Keratinocyte (primary cell): ENCODE data around the gene ARPC1A. TPM values are rescaled to one million over a fixed set of nuclear protein-coding genes. Genes with fewer than 3 reads are reported as not detected.
"Not testable (repeated sequence)": the region's sequence is repeated elsewhere in the genome, so short reads cannot be mapped to it uniquely, and the experiment has no call there.

Experiments used
- DNase-seq: peaks from one replicate; pipeline ENCODE4 v3.0.0-alpha.2; 2011; ENCODE audit warnings: low read depth, missing footprints, low spot score
- FAIRE-seq: peaks from 2 replicates; lab custom pipeline; 2011; peaks lifted over from hg19 to GRCh38; lab: Jason Lieb, UNC
- H2AFZ ChIP-seq: 2 replicates; pipeline ENCODE4 v1.6.0; 2012; ENCODE audit warnings: low read length, control low read depth, inconsistent platforms; ENCODE audit not compliant: control insufficient read depth
- H3K27ac ChIP-seq: 2 replicates; pipeline ENCODE4 v1.5.1; 2011; ENCODE audit warnings: low read length; ENCODE audit not compliant: control insufficient read depth, insufficient read depth
- H3K27me3 ChIP-seq: 3 replicates; pipeline ENCODE4 v1.6.0; 2011; ENCODE audit warnings: low read length; ENCODE audit not compliant: control insufficient read depth, insufficient read depth; ENCODE audit errors: extremely low read depth
- H3K36me3 ChIP-seq, 2 experiments: 2 replicates in 1 of 2; 3 replicates in 1 of 2; pipeline ENCODE4 v1.5.1; 2011; ENCODE audit warnings: low read length in 2 of 2, mild to moderate bottlenecking in 1 of 2; ENCODE audit not compliant: control insufficient read depth in 2 of 2, insufficient read depth in 2 of 2; ENCODE audit errors: extremely low read depth in 1 of 2
- H3K4me1 ChIP-seq: 3 replicates; pipeline ENCODE4 v1.5.1; 2011; ENCODE audit warnings: low read length; ENCODE audit not compliant: control insufficient read depth, insufficient read depth; ENCODE audit errors: extremely low read depth
- H3K4me2 ChIP-seq: 3 replicates; pipeline ENCODE4 v1.6.0; 2011; ENCODE audit warnings: low read depth, low read length; ENCODE audit not compliant: control insufficient read depth, insufficient read depth; ENCODE audit errors: extremely low read depth
- H3K4me3 ChIP-seq, 3 experiments: fragments of 200-600 bp in 1 of 3; sonication (generic) in 1 of 3; 2 replicates in 2 of 3; 3 replicates in 1 of 3; pipeline ENCODE4 v1.5.1; 2011 to 2016; ENCODE audit warnings: low read length in 3 of 3, mild to moderate bottlenecking in 3 of 3, control low read depth in 2 of 3, inconsistent platforms in 1 of 3, low read depth in 1 of 3, mixed read lengths in 1 of 3, mixed run types in 1 of 3, moderate library complexity in 1 of 3; ENCODE audit not compliant: control insufficient read depth in 2 of 3, insufficient read depth in 2 of 3; ENCODE audit errors: extremely low read depth in 1 of 3
- H3K79me2 ChIP-seq: 2 replicates; pipeline ENCODE4 v1.6.0; 2012; ENCODE audit warnings: low read length; ENCODE audit not compliant: control insufficient read depth, insufficient read depth
- H3K9ac ChIP-seq: 3 replicates; pipeline ENCODE4 v1.6.0; 2011; ENCODE audit warnings: low read length; ENCODE audit not compliant: control insufficient read depth, insufficient read depth; ENCODE audit errors: extremely low read depth
- H3K9me1 ChIP-seq: 3 replicates; pipeline ENCODE4 v1.6.0; 2011; ENCODE audit warnings: low read length; ENCODE audit not compliant: control insufficient read depth, insufficient read depth; ENCODE audit errors: extremely low read depth
- H3K9me3 ChIP-seq: 2 replicates; pipeline ENCODE4 v1.5.1; 2012; ENCODE audit warnings: low read depth, low read length; ENCODE audit not compliant: control insufficient read depth
- H4K20me1 ChIP-seq: 3 replicates; pipeline ENCODE4 v1.6.0; 2011; ENCODE audit warnings: low read length; ENCODE audit not compliant: control insufficient read depth, insufficient read depth; ENCODE audit errors: extremely low read depth
- CTCF ChIP-seq, 3 experiments: IDR thresholded peaks in 1 of 3; conservative IDR thresholded peaks in 1 of 3; optimal IDR thresholded peaks in 1 of 3; 2 replicates in 2 of 3; 3 replicates in 1 of 3; pipeline versions ENCODE3 to v1.5.1; 2011; ENCODE audit warnings: low read length in 3 of 3, mild to moderate bottlenecking in 3 of 3, moderate library complexity in 2 of 3, control low read depth in 1 of 3, inconsistent platforms in 1 of 3; ENCODE audit not compliant: insufficient read depth in 2 of 3; ENCODE audit errors: extremely low read depth in 1 of 3
- EZH2 ChIP-seq: IDR thresholded peaks from one replicate; pipeline ENCODE4 v1.6.1; 2012; ENCODE audit warnings: inconsistent platforms, mild to moderate bottlenecking, low read length, moderate library complexity
- dilution Hi-C: fragments of 300-500 bp; cut with MboI; formaldehyde crosslinking; loops from one replicate; pipeline ENCODE4 v1.7.0; 2020; ENCODE audit warnings: low sequenced_read_pairs; ENCODE audit not compliant: extremely low pct_ligation_motif_present
- polyA plus RNA-seq, 5 experiments: library from polyadenylated mRNA; depleted of rRNA in 3 of 5; stranded (reverse) in 3 of 5; stranded (forward) in 1 of 5; unstranded in 1 of 5; fragments of >200 nt; gene quantifications; 1 replicate in 1 of 5; 2 replicates in 3 of 5; 3 replicates in 1 of 5; pipeline versions ENCODE4 v1.2.1 to v1.2.3, GENCODE V29; 2011 to 2012; ENCODE audit warnings: missing spikeins in 2 of 5, low read depth in 1 of 5, low replicate concordance in 1 of 5

The ARPC1A gene
- polyA plus RNA-seq, 1 donor (not counting 4 experiments of a cell fraction or from before 2014, with no cell fraction given): 133 TPM

GRCh38 chr7:99357701-99358490 lies 32.2 kb downstream of the ARPC1A start:
- no peak overlapping the region for H2AFZ ChIP-seq
- peaks cover 6% of the 10 kb centered on the region for H4K20me1 ChIP-seq
- DNase-seq (no peak), FAIRE-seq (no peak)
- TF ChIP-seq EZH2 (no peak), CTCF (optimal IDR thresholded peaks at IDR 0.05 in 1 of 3, IDR thresholded peaks at IDR 0.05 in 1 of 3, conservative IDR thresholded peaks at IDR 0.05 in 1 of 3; ENCODE audit: extremely low read depth in 1 of 3, insufficient read depth in 2 of 3, low read length in 3 of 3) (no peak)
- no peak overlapping the region for H3K4me2 ChIP-seq
- H3K79me2 ChIP-seq: peaks cover 2% of the 10 kb centered on the region
- H3K4me1 ChIP-seq: no peaks in the 10 kb centered on the region
- no peak overlapping the region for H3K4me3 ChIP-seq
- dilution Hi-C loops: no loop called here
- H3K27ac ChIP-seq: no peak overlapping the region
- no peaks in the 10 kb centered on the region for H3K27me3 ChIP-seq
- no peaks in the 10 kb centered on the region for H3K9me3 ChIP-seq
- H3K9ac ChIP-seq: no peak overlapping the region
- peaks cover 40 to 45% of the 10 kb centered on the region in 2 experiments for H3K36me3 ChIP-seq
- H3K9me1 ChIP-seq: no peaks in the 10 kb centered on the region

GRCh38 chr7:99358521-99358920 lies 32.8 kb downstream of the ARPC1A start:
- H3K4me2 ChIP-seq, DNase-seq, H3K4me1 ChIP-seq, H3K79me2 ChIP-seq, H4K20me1 ChIP-seq, H3K9me3 ChIP-seq, H3K27ac ChIP-seq, H3K27me3 ChIP-seq, H2AFZ ChIP-seq, H3K9me1 ChIP-seq, FAIRE-seq, H3K4me3 ChIP-seq, dilution Hi-C loops, H3K9ac ChIP-seq: not testable (repeated sequence)
- peaks cover 42 to 46% of the 10 kb centered on the region in 2 experiments for H3K36me3 ChIP-seq
